Right forelimb (tissue), 1 donor: ENCODE results near the gene ZBTB44.
A peak's percentile ranks its signal among the peaks of the same experiment; 100 is the strongest.
"Not testable (repeated sequence)": the region's sequence is repeated elsewhere in the genome, so short reads cannot be mapped to it uniquely, and the experiment has no call there.

Source experiments
- DNase-seq: peaks from one replicate; pipeline ENCODE4 v3.0.0-alpha.2; 2018

The ZBTB44 gene

GRCh38 chr11:130246738-130247137 is 68.0 kb downstream of the ZBTB44 start:
- no peak for DNase-seq

- DNase-seq = no peak
Measured at GRCh38 chr11:130246270-130246669, 68.4 kb downstream of the ZBTB44 start.

GRCh38 chr11:130245375-130245774 is 69.3 kb downstream of the ZBTB44 start:
- DNase-seq = not testable (repeated sequence)

GRCh38 chr11:130244848-130245247 is 69.9 kb downstream of the ZBTB44 start:
- no peak for DNase-seq

GRCh38 chr11:130243816-130244215 is 70.9 kb downstream of the ZBTB44 start:
- no peak for DNase-seq

- DNase-seq = no peak
Measured at GRCh38 chr11:130241713-130242112, 73.0 kb downstream of the ZBTB44 start.

- DNase-seq = no peak
Measured at GRCh38 chr11:130237282-130238006, 77.3 kb downstream of the ZBTB44 start.

- no peak for DNase-seq
Measured at GRCh38 chr11:130234315-130234714, 80.4 kb downstream of the ZBTB44 start.

- DNase-seq = not testable (repeated sequence)
Measured at GRCh38 chr11:130233888-130234287, 80.8 kb downstream of the ZBTB44 start.

DNA sequence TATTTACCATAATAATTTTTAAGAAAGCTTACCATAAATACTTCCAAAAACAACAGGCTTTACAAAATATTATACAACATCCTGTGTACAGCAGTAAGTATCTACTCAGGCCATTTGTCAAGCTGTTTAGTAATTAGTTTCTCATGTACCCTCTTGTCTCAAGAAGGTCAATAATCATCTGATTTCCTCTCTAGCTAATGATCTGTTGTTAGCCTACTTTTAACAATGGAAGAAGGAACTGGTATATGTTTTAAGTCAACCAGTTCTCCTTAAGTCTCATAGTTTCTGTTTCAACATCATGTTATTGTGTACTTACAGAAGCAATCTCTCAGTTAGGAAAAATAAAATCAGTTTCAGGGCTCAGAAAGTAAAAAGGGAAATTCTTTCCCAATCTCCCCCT is 81.2 kb downstream of the ZBTB44 start:
- not testable (repeated sequence) for DNase-seq

- no peak for DNase-seq
Measured at GRCh38 chr11:130227373-130227772, 87.3 kb downstream of the ZBTB44 start.

- peak; percentile 24 for DNase-seq
Measured at GRCh38 chr11:130223291-130223971, 91.3 kb downstream of the ZBTB44 start.

GRCh38 chr11:130220311-130221035 is 94.2 kb downstream of the ZBTB44 start:
- peak; percentile 35 for DNase-seq

DNA sequence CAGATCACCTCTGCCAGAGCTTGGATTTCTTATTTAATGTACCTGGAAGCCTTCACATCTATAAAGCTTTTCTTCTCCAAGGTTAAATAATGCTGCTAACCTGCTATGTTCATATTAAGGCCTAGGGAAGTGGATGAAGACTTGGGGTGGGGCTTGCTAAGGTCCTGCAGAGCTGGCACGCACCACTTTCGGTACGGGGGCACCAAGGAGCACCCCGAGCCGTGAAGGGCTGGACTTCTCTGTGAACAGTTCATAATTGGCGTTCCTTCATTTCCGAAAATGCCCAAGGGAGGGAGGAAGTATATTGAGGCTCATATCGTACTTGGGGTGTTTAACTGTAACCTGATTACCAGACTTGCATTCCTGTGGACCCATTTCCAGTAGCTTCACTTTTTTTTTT is 95.6 kb downstream of the ZBTB44 start:
- DNase-seq = no peak

DNA sequence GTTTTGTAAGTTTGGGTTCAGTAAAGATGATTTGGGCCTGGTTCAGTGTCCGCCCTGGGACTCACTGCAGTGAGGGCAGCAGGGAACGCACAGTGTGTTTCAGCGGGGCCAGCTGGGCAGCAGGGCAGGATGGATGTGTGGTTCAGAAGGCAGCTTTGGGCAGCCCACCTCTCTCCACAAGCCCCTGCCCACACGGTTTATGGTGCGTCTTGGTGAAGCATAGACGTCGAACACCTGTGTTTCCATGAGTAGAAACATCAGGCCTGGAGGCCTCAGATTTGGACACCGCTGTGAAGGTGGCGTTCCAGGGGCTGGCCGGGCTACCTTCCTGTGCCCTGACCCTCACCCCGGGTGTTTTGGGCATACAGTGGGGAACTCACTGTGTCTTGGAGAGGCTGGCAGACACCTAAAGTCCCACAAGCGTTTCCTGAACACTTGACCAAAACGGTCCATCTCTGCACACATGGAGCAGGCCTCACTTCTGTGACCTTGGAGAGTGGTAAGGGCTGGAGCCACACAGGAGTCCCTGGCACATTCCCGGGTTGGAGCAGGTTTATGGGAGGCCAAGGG is 96.1 kb downstream of the ZBTB44 start:
- DNase-seq = peak; percentile 13

DNA sequence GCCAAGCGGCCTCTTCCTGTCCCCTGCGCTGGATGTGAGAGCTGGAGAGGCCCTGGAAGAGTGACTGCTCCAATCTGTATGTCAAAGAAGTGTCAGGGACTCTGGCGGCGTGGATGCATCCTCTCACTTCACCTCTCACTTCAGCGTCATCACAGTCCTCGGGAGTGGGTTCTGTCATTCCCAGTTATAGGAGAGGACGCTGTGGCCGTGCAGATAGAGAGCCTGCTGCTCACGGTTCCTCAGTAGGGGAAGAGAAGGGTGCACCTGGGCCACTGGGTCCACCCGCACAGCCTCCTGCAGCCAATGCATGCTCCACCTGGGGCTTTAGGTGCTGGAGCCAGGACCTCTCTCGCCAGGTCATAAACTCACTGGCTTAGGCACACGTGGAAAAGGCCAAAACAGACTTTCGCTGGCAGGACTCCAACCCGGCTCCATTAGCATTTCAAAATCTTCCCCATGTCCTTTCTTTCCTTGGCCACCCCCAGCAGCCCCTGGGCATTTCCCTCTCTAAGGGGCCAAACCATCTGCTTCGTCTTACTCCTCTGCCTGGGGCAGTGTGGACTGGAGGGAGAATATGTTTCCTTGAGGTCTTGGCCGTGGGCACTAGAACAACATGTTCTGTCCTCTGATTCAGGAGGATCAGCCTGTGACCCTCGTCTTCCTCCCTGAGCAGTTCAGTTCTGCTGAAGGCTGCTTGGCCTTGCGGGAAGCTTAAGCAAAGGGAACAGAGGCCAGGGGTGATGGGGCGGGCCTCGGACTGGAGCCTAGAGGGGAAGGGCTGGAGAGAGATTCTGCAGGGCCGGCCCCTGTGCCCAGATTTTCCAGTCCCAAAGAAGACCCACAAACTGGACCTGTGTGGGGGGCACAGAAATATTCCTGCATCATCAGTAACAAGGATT is 97.3 kb downstream of the ZBTB44 start:
- peak; percentile 27 for DNase-seq

DNA sequence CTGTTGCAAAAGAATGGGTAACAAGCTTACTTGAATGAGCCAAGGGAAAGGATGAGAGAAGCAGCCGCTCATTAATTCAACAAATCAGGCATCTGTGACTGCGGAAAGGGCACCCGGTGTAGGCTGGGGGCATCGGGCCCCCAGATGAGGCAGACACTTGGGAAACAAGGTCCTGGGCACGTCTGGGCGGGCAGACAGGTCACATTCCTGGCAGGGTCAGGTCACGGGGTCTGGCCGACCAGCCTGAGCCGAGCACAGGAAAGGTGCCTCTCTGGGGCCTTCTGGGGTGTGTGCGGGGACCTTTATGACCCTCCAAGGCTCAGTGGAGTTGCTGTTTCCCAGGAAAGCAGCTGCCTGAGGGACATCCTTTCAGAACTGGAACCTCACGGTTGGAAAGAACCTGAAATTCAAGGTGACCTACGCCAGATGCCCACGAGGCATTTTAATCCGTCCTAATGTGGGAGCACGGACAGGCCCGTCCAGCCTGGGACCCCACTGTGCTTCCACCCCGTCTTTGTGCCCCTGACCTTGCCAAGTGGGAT is 98.1 kb downstream of the ZBTB44 start:
- DNase-seq = no peak

GRCh38 chr11:130216221-130216550 is 98.5 kb downstream of the ZBTB44 start:
- no peak for DNase-seq

DNA sequence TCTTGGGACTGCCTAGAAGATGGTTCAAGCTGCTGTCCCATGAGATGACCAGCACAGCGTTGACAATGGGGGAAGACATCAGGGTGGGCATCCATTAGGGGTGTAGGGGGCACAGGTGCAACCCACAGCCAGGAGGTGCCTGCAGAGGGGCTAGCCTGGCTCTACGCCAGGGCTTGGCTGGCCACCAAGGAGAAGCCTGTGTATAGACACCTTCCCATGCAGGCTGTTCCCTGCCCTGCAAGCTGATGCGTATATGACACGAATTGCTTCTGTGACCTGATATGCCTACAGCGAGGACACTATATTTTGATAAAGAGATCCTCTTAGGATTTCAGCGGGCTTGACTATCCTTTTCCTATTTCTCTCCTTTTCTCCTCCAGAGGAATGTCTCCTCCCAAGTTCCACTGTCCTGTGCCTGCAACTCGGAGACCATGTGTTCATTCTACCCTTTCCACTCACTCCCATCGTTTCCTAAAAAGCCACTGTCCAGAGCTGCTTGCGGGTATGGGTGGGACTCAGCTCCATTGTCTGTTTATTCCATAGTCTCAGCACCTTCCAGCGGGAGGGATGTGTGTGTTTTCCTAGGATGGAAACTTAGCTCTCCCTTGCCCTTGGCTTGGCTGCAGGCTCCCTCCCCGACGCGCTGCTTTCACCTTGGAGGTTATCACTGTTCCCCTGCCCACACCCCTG is 99.0 kb downstream of the ZBTB44 start:
- peak; percentile 21 for DNase-seq

DNA sequence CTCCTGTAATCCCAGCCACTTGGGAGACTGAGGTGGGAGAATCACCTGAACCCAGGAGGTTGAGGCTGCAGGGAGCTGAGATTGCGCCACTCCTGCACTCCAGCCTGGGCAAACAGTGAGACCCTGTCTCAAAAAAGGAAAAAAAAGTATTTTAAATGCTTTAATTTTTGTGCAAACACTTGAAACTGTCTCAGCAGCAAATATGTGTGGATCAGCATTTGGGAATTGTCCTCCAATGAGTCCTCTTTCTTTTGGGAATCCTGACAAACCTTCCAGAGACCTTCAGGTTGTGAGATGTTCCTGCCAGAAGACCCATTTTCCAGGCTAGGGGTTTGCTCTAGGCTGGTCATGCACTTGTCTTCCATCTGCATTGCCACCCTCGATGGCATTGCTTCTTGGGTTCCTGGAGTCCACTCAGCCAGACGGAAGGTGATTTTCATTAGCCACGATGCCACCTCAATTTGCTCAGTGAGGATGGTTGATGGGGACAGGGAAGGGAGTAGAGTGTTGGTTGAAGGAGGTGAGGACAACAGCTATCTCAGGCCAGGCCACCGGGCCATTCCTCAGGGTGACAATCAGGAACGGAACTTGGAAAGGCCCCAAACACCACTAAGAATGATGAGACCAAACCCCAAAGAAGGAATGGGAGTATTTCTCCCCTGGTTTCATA is 99.7 kb downstream of the ZBTB44 start:
- peak; percentile 34 for DNase-seq

GRCh38 chr11:130213979-130214281 is 100.8 kb downstream of the ZBTB44 start:
- DNase-seq = no peak
